A673 (cell line): Measurements from ENCODE around the gene NARF. TPM values are rescaled to one million over a fixed set of nuclear protein-coding genes. Genes with fewer than 3 reads are reported as not detected.

ENCODE experiments used
- BruUV-seq: library from RNA; stranded (reverse); fragments of 400-500 nt; replicated peaks from 2 replicates; lab custom pipeline; 2021; lab: Mats Ljungman, UMichigan
- CTCF ChIA-PET: fragments of 300-600 bp; sonication (Branson Sonifier 250); formaldehyde crosslinking; loops from one replicate; lab custom pipeline; 2022; ENCODE audit warnings: antibody characterized with exemption; lab: Charles Lee
- POLR2A ChIA-PET: fragments of 300-600 bp; sonication (Branson Sonifier 250); formaldehyde crosslinking; loops from one replicate; lab custom pipeline; 2022; ENCODE audit warnings: antibody characterized with exemption; ENCODE audit not compliant: low non-redundant PET; lab: Charles Lee
- DNase-seq: peaks from one replicate; pipeline ENCODE4 v3.0.0-alpha.2; 2015; ENCODE audit warnings: low spot score
- H3K27ac ChIP-seq: fragments of 200-600 bp; sonication (generic); 2 replicates; pipeline ENCODE4 v1.5.1; 2016; ENCODE audit warnings: mixed run types, low read depth, mild to moderate bottlenecking, mixed read lengths, antibody characterized with exemption, low read length; ENCODE audit not compliant: poor library complexity, severe bottlenecking
- H3K27me3 ChIP-seq: fragments of 200-600 bp; sonication (generic); replicated peaks from 2 replicates; pipeline ENCODE4 v1.6.1; 2017; ENCODE audit warnings: mixed run types, low read depth, mild to moderate bottlenecking, mixed read lengths, antibody characterized with exemption, low read length; ENCODE audit not compliant: insufficient read depth, poor library complexity
- H3K36me3 ChIP-seq: fragments of 200-600 bp; sonication (generic); 2 replicates; pipeline ENCODE4 v1.6.1; 2016; ENCODE audit warnings: mixed run types, mild to moderate bottlenecking, mixed read lengths, antibody characterized with exemption, low read length; ENCODE audit not compliant: insufficient read depth, poor library complexity, severe bottlenecking
- H3K4me1 ChIP-seq: fragments of 200-600 bp; sonication (generic); 2 replicates; pipeline ENCODE4 v1.6.1; 2017; ENCODE audit warnings: mixed run types, mild to moderate bottlenecking, mixed read lengths, antibody characterized with exemption, low read length; ENCODE audit not compliant: insufficient read depth, poor library complexity, severe bottlenecking
- H3K4me3 ChIP-seq: fragments of 200-600 bp; sonication (generic); 2 replicates; pipeline ENCODE4 v1.5.1; 2016; ENCODE audit warnings: low read depth, mixed run types, mild to moderate bottlenecking, mixed read lengths, low read length; ENCODE audit not compliant: poor library complexity, severe bottlenecking
- H3K9me3 ChIP-seq: fragments of 200-600 bp; sonication (generic); 2 replicates; pipeline ENCODE4 v1.6.1; 2016; ENCODE audit warnings: mixed run types, low read depth, mild to moderate bottlenecking, mixed read lengths, antibody characterized with exemption, low read length; ENCODE audit not compliant: poor library complexity, severe bottlenecking
- EZH2 ChIP-seq: fragments of 200-600 bp; sonication (generic); IDR thresholded peaks from 2 replicates; pipeline ENCODE4 v1.6.1; 2017; ENCODE audit warnings: borderline replicate concordance, low read depth, mild to moderate bottlenecking, mixed read lengths, antibody characterized with exemption, low read length; ENCODE audit not compliant: poor library complexity, severe bottlenecking
- intact Hi-C: fragments of 100-400 bp; cut with micrococcal nuclease; formaldehyde crosslinking; loops from one replicate; pipeline ENCODE4 v1.10.0; 2022; ENCODE audit not compliant: unreplicated experiment
- total RNA-seq: library from RNA; stranded (reverse); gene quantifications from 2 replicates; pipeline ENCODE4 v1.2.3, GENCODE V29; 2021
- TF ChIP-seq, protein P1 (sequence below): fragments of 300-800, 200-600 bp; sonication (generic); conservative IDR thresholded peaks from 2 replicates; pipeline ENCODE4 v1.5.1; 2017; ENCODE audit warnings: low read depth, mild to moderate bottlenecking, antibody characterized with exemption, low read length, moderate library complexity, mixed read lengths

Gene NARF
- total RNA-seq, 1 experiment from 2014 or later, result 74.1 TPM

DNA sequence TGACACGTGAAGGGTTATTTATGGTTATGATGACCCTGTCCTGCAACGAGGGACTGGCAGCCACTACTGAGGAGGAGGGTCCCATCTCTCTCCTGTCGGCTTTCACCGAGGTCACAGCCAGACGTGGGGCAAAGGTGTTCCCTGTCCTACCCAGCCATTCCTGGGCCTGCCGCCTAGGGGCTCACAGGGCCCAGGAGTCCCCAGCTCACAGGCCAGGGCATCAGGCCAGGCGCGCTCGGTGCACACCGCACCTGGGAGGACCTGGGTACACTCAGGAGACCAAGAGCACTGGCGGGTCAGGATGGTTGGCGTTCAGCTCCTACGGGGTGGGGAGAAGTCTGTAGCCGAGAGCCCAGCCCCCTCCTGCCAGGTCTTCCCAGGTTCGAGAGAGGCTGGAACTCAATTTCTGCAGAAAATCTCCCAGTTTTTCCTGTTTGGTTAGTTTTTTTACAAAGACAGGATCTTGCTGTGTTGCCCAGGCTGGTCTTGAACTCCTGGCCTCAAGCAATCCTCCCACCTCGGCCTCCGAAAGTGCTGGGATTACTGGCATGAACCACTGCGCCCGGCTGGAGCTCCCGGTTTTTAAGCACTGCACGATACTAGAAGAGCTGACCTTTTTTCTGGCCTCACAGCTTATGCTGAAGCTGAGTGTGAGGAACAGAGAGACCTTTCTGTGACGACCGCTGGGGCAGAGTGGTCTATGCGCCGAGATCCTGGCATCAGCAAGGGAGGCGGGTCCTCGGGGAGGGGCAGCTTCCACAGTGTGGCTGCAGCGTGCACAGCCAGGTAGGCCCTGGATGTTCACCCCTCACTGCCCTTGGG, 15.7 kb upstream of the NARF start:
- POLR2A ChIA-PET, result no interaction called here
- intact Hi-C loops, result no loop called here
- BruUV-seq, result TSS peak; percentile 48
- no peak for DNase-seq
- TF ChIP-seq, protein P1, sequence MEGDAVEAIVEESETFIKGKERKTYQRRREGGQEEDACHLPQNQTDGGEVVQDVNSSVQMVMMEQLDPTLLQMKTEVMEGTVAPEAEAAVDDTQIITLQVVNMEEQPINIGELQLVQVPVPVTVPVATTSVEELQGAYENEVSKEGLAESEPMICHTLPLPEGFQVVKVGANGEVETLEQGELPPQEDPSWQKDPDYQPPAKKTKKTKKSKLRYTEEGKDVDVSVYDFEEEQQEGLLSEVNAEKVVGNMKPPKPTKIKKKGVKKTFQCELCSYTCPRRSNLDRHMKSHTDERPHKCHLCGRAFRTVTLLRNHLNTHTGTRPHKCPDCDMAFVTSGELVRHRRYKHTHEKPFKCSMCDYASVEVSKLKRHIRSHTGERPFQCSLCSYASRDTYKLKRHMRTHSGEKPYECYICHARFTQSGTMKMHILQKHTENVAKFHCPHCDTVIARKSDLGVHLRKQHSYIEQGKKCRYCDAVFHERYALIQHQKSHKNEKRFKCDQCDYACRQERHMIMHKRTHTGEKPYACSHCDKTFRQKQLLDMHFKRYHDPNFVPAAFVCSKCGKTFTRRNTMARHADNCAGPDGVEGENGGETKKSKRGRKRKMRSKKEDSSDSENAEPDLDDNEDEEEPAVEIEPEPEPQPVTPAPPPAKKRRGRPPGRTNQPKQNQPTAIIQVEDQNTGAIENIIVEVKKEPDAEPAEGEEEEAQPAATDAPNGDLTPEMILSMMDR, result no peak
- TF ChIP-seq EZH2, result no peak
- Histone ChIP-seq H3K27me3 (no peaks in the 10 kb centered on the region), H3K36me3 (peaks cover 10% of the 10 kb centered on the region), H3K27ac (no peak overlapping the region), H3K9me3 (no peaks in the 10 kb centered on the region), H3K4me1 (peaks cover 10% of the 10 kb centered on the region), H3K4me3 (no peak overlapping the region)
- CTCF ChIA-PET, result no interaction called here

DNA sequence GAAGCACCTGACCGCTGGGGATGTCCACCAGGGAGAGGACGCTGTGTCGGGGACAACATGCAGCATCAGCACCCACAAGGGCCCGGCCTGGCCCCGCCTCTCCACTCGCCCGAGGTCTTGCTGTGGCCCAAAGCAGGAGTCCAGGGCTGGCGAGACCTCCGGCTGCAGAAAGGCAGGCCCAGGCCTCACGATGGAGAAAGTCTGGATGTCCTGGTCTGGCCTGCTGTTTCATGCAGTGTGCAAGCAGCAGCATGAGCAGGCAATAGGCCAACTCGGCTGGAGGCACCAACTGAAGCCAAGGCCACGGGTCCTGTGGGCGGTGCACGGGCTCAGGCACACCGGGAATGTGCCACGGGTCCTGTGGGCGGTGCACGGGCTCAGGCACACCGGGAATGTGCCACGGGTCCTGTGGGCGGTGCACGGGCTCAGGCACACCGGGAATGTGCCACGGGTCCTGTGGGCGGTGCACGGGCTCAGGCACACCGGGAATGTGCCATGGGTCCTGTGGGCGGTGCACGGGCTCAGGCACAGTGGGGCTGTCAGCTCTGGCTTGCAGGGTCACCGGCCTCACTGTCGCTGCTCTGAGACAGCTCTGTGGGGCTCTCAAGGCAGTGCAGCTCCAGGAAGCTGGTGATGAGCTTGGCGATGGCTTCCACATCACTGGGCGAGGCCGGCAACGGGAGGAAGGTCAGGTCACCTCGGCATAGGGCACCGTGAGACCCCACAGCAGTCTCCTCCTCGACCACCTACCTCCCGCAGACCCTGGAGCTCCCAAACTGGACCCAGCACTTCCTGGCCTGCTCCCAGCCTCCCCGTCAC, 14.9 kb upstream of the NARF start:
- no peak overlapping the region for H3K4me3 ChIP-seq
- intact Hi-C loops, result no loop called here
- peaks cover 10% of the 10 kb centered on the region for H3K4me1 ChIP-seq
- ChIA-PET CTCF (no interaction called here), POLR2A (no interaction called here)
- H3K36me3 ChIP-seq, result peaks cover 10% of the 10 kb centered on the region
- H3K27ac ChIP-seq, result no peak overlapping the region
- no peaks in the 10 kb centered on the region for H3K9me3 ChIP-seq
- BruUV-seq, result no TSS peak
- TF ChIP-seq, protein P1, result no peak
- DNase-seq, result no peak
- no peaks in the 10 kb centered on the region for H3K27me3 ChIP-seq

DNA sequence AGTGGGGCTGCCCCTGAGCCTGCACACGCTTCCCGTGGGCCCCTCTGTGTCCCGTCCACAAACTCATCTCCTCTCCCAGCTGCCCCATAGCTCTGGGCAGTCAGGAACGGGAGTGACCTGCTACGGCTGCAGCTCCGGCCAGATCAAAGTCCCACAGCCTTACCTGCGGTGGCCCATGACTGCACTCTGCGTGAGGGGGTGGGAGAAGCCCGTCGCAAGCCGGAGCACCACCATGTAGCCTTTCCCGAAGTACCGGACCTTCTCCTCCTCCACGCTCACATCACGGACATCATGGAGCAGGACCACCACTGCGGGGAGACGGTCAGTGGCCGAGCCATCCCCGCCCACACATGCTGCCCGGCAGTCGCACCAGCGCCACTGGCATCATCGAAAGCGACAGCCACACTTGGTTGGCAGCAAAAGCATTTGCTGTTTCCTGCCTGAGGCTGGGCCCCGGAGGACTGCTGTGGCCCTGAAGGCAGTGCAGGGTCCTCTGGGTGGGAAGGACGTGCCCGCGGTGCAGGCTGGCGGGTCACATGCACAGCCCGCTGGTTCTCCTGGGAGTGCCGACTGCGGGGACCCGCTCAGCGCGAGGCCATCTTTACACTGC, 14.2 kb upstream of the NARF start:
- ChIA-PET POLR2A (no interaction called here), CTCF (no interaction called here)
- Histone ChIP-seq H3K4me3 (no peak overlapping the region), H3K9me3 (no peaks in the 10 kb centered on the region), H3K27ac (no peak overlapping the region), H3K4me1 (peaks cover 11% of the 10 kb centered on the region), H3K36me3 (peaks cover 10% of the 10 kb centered on the region), H3K27me3 (no peaks in the 10 kb centered on the region)
- intact Hi-C loops, result no loop called here
- DNase-seq, result no peak
- BruUV-seq, result no TSS peak
- no peak for TF ChIP-seq EZH2
- TF ChIP-seq, protein P1, result no peak
